Femur (tissue), 1 donor: ENCODE data around the gene KMT2E.
A peak's percentile ranks its signal among the peaks of the same experiment; 100 is the strongest.
"Not testable (repeated sequence)": the region's sequence is repeated elsewhere in the genome, so short reads cannot be mapped to it uniquely, and the experiment has no call there.

Experiments used
- DNase-seq: peaks from one replicate; pipeline ENCODE4 v3.0.0-alpha.2; 2017

Gene KMT2E

GRCh38 chr7:104982308-104983075 lies 31.5 kb upstream of the KMT2E start:
- DNase-seq: no peak

- DNase-seq: no peak
Measured at GRCh38 chr7:104983076-104983577, 30.9 kb upstream of the KMT2E start.

DNA sequence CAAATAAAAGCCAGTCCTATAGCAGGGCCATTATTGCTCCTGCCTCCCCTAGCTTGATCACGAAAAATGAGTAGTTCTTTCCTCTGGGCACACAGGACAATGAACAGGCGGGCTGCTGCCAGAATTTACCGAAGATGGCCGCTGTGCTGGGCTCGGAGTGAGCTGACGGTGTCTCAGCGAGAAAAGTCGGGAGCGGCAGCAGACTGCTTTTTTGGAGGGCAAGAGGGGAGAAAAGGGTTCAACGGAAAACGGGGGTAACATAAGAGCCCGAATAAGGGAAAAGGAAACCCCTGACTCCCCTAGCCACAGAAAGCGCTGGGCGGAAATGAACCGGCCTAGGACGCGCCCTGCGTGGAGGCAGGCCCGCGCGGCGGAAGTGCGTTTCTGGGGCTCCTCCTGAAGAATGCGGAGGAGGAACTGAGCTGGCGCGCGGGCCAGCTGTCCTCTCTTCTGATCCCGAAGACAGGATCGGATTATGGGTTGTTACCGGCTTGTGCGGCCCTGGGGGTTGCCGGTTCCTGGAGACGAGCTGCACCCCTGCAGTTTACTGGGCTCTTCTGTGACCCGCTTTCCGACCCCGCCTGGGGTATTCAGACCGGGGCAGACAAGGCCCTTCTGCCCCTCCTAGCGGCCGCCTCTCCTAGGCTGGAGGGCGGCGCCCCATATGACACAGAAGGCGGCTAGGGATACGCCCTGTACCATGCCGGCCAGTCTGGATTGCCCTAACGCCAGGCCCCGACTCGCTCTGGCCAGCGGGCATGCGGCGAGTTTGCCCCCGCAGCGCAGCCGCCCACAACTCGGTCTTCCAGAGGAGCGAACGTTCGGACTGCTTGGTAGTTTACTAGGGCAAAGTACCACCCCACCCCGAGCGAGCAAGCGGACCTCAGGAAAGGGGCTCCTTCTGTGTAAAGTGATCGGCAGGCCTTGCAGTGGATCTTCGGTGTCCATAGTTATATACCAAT lies 30.1 kb upstream of the KMT2E start:
- peak; percentile 93 for DNase-seq

- no peak for DNase-seq
Measured at GRCh38 chr7:104984585-104985258, 29.3 kb upstream of the KMT2E start.

GRCh38 chr7:104985259-104985617 lies 28.8 kb upstream of the KMT2E start:
- DNase-seq: no peak

- DNase-seq: no peak
Measured at GRCh38 chr7:104986628-104987259, 27.3 kb upstream of the KMT2E start.

- not testable (repeated sequence) for DNase-seq
Measured at GRCh38 chr7:104987403-104987802, 26.6 kb upstream of the KMT2E start.

DNA sequence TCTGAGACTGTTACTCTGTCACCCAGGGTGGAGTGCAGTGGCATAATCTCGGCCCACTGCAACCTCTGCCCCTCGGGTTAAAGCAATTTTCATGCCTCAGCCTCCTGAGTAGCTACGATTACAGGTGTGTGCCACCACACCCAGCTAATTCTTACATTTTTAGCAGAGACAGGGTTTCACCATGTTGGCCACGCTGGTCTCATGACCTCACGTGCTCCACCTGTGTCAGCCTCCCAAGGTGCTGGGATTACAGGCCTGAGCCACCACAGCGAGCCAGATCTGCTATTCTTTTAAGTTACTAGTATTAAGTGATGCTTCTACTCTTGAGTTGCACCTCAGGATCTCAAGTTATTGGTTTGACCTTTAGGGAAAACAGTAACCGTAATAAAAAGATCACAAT lies 23.0 kb upstream of the KMT2E start:
- DNase-seq: no peak

DNA sequence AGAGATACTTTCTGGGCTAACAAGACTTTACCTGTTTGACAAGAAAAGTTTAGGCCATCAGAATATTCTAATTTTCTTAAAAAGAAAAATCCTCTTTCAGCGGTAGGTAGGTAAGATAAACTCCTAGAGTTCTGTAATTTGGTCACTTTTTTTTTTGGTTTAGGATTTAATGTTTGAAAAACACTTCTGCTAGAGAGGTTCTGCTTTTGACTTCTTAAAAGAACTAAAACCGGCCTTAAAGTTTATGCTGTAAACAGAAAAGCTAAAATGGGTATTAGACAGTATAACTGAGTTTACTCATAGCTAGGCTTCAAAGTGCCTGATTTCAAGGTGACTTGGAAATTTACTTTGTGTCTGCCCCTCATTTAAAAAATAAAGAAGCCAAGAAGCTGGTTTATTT lies 21.7 kb upstream of the KMT2E start:
- DNase-seq: no peak

DNA sequence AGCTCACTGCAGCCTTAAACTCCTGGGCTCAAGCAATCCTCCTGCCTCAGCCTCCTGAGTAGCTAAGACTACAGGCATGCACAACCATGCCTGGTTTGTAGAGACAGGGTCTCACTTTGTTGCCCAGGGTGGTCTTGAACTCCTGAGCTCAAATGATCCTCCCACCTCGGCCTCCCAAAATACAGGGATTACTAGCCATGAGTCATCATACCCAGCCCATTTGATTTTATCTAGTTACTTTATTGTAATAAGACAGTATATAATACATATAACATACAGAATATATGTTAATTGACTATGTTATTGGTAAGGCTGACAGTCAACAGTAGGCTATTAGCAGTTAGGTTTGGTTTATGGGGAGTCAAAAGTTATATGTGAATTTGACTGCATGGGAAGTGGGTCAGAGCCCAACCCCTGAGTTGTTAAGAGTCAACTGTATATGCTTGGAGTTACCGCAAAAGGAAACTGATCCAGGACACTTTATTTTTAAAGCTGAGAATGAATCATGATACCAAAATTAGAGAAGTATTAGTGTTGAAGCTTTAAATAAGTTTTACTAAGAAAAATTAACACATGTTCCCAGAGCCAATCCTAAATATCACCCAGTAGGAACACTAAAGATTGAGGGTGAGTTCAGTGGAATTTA lies 20.7 kb upstream of the KMT2E start:
- no peak for DNase-seq

DNA sequence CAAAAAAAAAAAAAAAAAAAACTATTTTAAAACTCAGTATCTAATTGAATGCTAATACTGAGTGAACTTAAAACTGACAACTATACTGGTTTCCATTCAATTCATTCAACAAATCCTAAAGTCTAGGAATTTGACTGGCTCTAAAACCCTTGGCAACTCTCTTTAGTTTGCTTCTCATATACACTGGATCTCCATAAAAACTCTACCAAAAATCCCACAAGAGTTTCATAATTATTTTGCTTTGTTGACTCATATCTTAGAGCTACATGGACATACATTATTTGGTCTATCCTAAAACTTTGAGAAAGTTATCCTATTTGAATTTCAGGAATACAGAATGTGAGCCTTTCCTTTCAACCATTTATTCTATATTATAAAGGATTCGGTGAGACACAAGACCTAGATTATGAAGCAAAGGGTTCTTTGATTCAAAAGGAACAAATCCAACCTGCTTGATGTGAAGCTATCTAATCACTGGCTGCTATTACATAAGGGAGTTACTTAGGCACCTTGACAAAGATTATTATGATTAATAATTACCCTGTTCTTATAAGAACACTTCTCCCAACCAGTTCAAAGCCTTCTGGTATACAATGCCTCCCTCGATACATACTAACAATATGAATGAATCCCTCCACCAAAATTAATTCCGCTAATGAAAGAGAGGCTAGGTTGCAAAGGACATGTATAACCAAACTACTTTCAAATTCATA lies 15.8 kb upstream of the KMT2E start:
- DNase-seq: no peak

GRCh38 chr7:105000200-105000599 lies 13.8 kb upstream of the KMT2E start:
- no peak for DNase-seq

GRCh38 chr7:105000927-105001336 lies 13.1 kb upstream of the KMT2E start:
- no peak for DNase-seq

- DNase-seq: no peak
Measured at GRCh38 chr7:105001652-105002184, 12.3 kb upstream of the KMT2E start.

DNA sequence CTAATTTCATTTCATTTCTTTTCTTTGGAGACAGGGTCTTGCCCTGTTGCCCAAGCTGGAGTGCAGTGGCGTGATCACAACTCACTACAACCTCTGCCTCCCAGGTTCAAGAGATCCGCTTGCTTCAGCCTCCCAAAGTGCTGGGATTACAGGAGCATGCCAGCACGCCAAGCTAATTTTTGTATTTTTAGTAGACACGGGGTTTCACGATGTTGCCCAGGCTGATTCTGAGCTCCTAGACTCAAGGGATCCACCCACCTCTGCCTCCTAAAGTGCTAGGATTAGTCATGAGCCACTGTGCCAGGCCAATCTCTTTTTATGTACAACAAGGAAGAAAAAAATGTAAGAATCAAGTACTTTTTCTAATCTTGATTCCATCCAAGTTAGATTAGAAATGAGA lies 10.7 kb upstream of the KMT2E start:
- DNase-seq: no peak

GRCh38 chr7:105003872-105004510 lies 10.0 kb upstream of the KMT2E start:
- no peak for DNase-seq

DNA sequence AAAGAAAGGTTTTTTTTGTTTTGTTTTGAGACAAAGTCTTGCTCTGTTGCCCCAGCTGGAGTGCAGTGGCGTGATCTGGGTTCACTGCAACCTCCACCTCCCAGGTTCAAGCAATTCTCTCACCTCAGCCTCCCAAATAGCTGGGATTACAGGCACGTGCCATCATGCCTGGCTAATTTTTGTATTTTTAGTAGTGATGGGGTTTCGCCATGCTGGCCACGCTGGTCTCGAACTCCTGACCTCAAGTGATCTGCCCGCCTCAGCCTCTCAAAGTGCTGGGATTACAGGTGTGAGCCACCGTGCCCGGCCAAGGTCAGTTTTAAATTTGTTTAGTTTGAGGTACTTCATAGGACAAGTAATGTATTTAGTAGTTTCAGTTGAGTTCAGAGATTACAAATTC lies 9.0 kb upstream of the KMT2E start:
- DNase-seq: not testable (repeated sequence)

GRCh38 chr7:105005486-105005885 lies 8.5 kb upstream of the KMT2E start:
- DNase-seq: not testable (repeated sequence)

DNA sequence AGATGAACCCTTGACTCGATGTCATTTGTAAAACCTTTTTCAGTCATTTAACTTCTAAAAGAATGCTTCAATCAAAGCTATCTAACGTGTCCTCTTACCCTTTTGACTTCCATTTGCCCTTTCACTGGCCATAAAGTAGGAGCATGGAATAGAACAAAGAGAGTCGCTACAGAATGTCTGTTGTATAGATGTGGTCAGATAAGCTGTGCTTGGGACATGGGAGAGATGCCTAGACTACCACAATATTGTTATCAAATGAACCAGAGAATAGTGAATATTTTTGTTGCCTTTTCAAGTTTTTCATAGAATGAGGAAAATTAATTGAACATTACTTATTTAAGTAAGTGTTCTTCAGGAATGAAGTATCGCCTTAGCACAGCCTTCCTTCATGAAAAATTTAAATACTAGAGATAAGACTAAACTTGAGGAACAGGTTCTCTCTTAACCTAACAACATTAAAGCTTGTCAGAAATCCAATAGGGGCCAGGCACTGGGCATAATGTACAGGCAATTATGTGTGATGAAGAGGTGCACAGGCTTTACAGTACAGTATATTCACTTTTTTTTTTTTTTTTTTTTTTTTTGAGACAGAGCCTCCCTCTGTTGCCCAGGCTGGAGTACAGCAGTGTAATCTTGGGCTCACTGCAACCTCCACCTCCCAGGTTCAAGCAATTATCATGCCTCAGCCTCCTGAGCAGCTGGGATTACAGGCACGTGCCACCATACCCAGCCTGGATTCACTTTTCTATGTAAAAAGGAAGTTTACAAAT lies 7.5 kb upstream of the KMT2E start:
- DNase-seq: no peak

GRCh38 chr7:105007298-105007697 lies 6.7 kb upstream of the KMT2E start:
- DNase-seq: no peak
